GM18867 (cell line): Measurements from ENCODE around the gene PAQR4.

Source experiments
- ATAC-seq: cut with Tn5 transposase; IDR thresholded peaks from one replicate; pipeline ENCODE4 v1.9.1; 2021; ENCODE audit warnings: mild to moderate bottlenecking, moderate library complexity; ENCODE audit not compliant: unreplicated experiment

Gene PAQR4

GRCh38 chr16:2977440-2977839 is 8.3 kb downstream of the PAQR4 start:
- ATAC-seq, result no peak

- no peak for ATAC-seq
Measured at GRCh38 chr16:2979669-2980226, 10.6 kb downstream of the PAQR4 start.

- ATAC-seq, result peak; percentile 78
Measured at GRCh38 chr16:2980227-2981176, 11.4 kb downstream of the PAQR4 start, which contains the start of gene PKMYT1. Gene PKMYT1, minus strand, starts transcription at chr16:2980446. Its CDS starts 789 bp downstream, at chr16:2979657.

- ATAC-seq, result no peak
Measured at GRCh38 chr16:2981177-2981898, 12.2 kb downstream of the PAQR4 start.

- ATAC-seq, result no peak
Measured at GRCh38 chr16:2981899-2982250, 12.7 kb downstream of the PAQR4 start.

- no peak for ATAC-seq
Measured at GRCh38 chr16:2982402-2982801, 13.3 kb downstream of the PAQR4 start.

GRCh38 chr16:2983706-2984136 is 14.6 kb downstream of the PAQR4 start:
- peak; percentile 29 for ATAC-seq

GRCh38 chr16:2985462-2985861 is 16.3 kb downstream of the PAQR4 start:
- no peak for ATAC-seq

GRCh38 chr16:2985893-2986355 is 16.8 kb downstream of the PAQR4 start:
- no peak for ATAC-seq

GRCh38 chr16:2986623-2987188 is 17.6 kb downstream of the PAQR4 start:
- ATAC-seq, result no peak

- no peak for ATAC-seq
Measured at GRCh38 chr16:2987286-2987685, 18.1 kb downstream of the PAQR4 start.

- ATAC-seq, result no peak
Measured at GRCh38 chr16:2987833-2988232, 18.7 kb downstream of the PAQR4 start.

- no peak for ATAC-seq
Measured at GRCh38 chr16:2988590-2989099, 19.5 kb downstream of the PAQR4 start.

- no peak for ATAC-seq
Measured at GRCh38 chr16:2990891-2991290, 21.7 kb downstream of the PAQR4 start.

GRCh38 chr16:2991566-2992261 is 22.6 kb downstream of the PAQR4 start:
- ATAC-seq, result no peak

- no peak for ATAC-seq
Measured at GRCh38 chr16:2992383-2993081, 23.4 kb downstream of the PAQR4 start.

- ATAC-seq, result no peak
Measured at GRCh38 chr16:2996298-2996697, 27.1 kb downstream of the PAQR4 start.

- ATAC-seq, result no peak
Measured at GRCh38 chr16:2999929-3000328, 30.8 kb downstream of the PAQR4 start.

GRCh38 chr16:3000540-3000939 is 31.4 kb downstream of the PAQR4 start:
- no peak for ATAC-seq

- ATAC-seq, result no peak
Measured at GRCh38 chr16:3001316-3001715, 32.2 kb downstream of the PAQR4 start.
